NK-92 (cell line): ENCODE results near the gene MPRIP.
"Not testable (repeated sequence)": the region's sequence is repeated elsewhere in the genome, so short reads cannot be mapped to it uniquely, and the experiment has no call there.

Experiments used
- DNase-seq: peaks from one replicate; lab custom pipeline; 2025; ENCODE audit not compliant: unreplicated experiment; lab: John Stamatoyannopoulos, UW

MPRIP gene

DNA sequence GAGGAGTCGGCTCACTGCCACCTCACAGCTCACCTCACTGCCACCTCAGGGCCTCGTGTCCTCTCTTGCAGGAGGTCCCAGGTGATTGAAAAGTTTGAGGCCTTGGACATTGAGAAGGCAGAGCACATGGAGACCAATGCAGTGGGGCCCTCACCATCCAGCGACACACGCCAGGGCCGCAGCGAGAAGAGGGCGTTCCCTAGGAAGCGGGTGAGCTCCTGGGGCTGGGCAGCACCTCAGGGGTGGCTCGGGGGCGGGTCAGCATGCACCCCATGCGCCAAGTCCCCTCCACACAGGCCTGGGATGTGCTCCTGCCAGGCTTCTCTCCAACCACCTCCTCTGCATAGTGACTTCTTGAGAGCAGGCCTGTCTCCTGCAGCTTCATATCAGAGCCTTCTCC, 100.3 kb downstream of the MPRIP start:
- DNase-seq, result no peak

DNA sequence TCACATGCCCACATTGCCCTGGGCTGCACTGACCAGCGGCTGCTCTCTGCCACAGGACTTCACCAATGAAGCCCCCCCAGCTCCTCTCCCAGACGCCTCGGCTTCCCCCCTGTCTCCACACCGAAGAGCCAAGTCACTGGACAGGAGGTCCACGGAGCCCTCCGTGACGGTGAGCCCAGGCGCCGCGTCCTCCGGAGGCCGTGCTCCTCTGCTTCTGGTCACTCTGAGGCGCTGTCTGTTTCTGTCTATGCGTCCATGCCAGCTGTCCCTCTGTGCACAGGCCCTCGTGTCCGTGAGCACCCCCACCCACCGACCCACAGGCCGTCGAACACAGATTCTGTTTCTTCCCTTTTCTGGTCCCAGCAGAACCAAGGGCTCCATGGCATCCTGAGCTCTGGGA, 101.2 kb downstream of the MPRIP start:
- no peak for DNase-seq

DNA sequence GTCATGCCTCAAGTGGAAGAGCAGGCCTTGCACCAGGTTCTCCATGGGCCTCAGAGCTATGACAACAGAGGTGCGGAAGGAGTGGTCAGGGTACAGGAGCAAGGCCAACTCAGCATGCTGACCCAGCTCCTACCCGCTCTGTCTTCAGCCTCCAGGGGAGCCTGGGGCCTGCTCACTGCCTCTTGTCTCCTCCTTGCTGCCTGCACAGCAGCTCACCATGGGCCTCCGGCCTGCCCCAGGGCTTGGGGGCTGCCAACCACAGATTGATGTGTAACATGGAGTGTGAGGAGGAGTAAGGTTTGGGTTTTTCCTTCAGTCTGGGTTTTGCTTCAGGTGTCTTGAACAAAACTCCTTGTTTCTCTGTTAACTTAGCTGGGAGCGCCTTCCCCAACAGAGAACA, 101.8 kb downstream of the MPRIP start:
- no peak for DNase-seq

GRCh38 chr17:17144916-17145665, 102.8 kb downstream of the MPRIP start:
- DNase-seq, result no peak

GRCh38 chr17:17146786-17147406, 104.6 kb downstream of the MPRIP start:
- DNase-seq, result no peak

DNA sequence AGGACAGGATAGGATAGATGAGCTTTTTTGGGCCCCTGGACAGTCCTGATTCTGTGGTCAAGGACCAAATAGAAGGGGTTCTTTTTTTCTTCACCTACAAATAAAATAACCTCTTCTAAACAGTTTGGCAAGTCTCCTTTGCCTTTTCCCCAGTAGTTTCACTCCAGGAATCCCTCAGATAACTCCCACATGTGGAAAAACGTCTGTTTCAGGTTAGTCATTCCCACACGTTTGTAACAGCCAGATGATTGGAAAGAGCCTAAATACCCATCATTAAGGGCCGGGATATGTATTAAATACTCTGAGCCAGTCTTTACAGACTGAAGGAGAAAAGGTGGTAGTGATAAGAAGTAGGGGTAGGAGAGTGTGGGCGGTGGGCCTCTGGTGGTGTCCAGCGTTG, 105.6 kb downstream of the MPRIP start:
- no peak for DNase-seq

DNA sequence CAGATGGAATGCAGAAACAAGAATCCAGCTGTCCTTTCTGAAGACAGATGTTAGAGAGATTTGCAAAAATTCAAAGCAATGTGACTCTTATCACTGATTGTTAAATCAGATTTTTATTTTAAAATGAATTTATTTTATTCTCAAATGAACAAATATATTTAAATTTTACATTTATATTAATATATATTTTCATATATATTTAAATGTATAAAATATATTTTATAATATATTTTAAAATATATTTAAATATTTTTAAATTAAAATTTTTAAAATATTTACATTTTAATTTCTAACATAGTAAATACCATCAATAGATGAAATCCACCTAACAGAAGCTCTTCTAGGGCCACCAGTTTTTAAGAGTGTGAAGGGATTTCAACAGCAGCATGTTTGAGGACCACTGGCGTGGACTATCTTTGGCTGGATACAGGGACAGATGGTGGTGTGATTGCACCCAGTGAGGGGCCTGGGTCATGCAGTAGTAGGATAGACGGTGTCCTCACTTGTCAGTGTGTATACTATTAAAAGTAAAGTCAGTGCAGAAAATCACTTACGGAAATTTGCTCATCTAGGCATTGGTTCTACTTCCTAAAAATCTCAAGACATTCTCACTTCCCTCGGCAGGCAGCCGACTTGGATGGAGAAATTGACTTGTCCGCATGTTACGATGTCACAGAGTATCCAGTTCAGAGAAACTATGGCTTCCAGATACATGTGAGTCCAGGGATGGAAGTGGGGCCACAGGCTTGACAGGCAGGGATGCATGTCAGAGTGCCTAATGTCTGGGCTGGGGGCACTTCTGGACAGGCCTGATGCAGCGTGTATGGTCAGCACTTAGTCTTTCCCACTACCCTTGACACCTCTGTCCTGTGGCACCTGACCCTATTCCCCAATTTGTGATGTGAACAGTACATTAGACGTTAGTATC, 107.5 kb downstream of the MPRIP start:
- DNase-seq, result no peak

- DNase-seq, result no peak
These were observed 108.2 kb downstream of the MPRIP start for GRCh38 chr17:17150448-17150800.

DNA sequence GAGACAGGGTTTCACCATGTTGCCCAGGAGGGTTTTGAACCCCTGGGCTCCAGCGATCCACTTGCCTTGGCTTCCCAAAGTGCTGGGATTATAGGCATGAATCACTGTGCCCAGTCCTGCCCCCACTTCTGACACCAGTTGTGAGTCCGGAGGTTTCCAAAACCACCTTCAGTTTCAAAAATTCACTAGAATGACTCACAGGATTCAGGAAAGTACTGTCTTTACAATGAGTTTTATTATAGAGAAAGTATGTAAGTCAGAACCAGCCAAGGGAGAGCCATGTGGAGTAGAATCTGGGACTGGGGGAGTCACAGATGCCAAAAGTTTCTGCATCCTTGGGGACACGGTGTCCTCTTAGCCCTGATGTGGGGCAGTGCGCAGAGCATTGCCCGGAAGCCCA, 108.8 kb downstream of the MPRIP start:
- DNase-seq, result no peak

DNA sequence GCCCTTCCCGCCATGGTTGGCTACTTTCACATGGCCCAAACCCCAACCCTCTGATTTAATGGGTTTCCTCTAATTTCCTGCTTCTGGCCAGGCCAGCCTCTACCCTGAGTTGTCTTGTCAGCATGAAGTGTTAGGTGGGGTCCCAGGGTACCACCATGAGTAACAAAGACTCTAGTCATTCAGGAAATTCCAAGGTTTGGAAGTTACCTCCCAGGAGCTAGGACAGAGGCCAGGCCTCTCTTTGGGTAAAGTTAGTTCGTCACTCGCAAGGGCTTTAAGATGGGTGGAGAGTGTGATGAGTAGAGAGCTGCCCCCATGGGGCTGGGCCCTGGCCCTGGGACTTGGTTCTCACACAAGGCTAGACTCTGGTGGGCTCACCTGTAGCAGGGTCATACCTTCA, 109.3 kb downstream of the MPRIP start:
- DNase-seq, result no peak

DNA sequence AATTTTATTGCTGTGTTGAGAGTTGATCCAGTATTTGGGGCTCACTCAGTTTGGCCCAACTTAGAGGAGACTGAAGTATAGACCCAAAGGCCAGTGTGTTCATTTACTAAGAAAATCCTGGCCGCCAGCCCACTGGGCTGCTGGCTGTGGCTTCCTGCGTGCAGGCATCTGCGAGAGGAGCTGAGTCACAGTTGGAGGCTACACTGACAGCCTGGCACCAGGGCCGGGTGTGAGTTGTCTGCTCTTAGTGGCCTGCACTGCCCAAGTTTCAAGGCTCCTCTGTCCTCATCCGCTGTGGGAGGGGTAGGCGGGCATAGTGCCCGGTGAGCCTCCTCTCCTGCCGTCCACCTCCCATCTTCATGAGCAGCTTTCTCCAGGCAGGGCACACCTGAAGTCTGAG, 109.7 kb downstream of the MPRIP start:
- no peak for DNase-seq

DNA sequence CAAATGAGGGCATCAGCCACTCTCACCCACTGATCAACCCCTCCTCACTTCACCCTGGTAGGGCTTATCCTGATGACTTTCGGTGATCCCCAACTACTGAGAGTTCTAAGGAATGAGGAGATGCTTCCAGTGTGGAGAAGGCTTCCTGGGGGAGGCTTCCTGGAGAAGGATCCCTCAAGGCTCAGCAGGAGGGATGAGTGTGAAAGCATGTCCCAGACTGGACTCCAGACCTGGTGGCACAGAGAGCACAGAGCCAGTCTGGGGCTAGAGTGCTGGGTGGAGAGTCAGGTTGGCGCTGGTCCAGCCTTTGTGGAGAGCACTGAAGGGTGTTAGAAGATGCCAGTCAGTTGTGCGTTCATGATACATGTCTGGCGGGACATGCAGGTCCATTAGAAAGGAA, 110.1 kb downstream of the MPRIP start:
- no peak for DNase-seq

DNA sequence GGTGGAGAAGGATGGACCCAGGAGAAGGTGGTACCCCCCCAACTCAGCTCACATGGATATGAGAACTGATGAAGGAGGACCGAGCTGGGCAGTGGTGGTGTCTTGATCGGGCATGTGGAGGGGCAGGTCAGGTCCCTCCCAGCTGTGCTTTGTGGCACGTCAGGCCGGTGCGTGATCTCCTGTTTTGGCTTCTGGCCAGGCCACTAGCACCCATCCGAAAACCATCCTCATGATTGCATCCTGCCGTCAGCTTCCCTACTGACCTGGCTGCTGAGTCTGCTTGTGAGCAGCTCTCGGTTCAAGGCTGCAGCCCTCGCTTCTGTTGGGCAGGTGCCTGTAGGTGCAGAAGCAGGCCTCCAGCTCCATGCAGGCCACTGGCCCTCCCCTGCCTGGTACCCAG, 110.8 kb downstream of the MPRIP start:
- no peak for DNase-seq

- no peak for DNase-seq
These were observed 111.5 kb downstream of the MPRIP start for GRCh38 chr17:17153709-17154108.

- no peak for DNase-seq
These were observed 112.3 kb downstream of the MPRIP start for GRCh38 chr17:17154556-17154955.

DNA sequence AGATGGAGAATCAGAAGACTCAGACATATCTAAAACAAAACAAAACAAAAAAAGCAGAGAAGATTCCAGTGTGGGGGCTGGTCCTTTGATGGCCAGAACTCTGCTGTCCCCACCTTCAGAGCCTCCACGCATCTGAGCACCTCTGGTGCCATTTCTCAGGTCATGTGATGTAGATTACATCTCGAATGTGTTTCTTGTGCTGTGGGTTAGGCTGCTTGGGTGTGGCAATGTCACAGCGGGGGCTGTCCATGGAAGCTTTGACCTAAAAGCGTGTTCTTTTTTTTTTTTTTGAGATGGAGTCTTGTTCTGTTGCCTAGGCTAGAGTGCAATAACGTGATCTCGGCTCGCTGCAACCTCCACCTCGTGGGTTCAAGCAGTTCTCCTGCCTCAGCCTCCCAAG, 112.7 kb downstream of the MPRIP start:
- no peak for DNase-seq

GRCh38 chr17:17155568-17155967, 113.3 kb downstream of the MPRIP start:
- DNase-seq, result no peak

GRCh38 chr17:17156107-17156506, 113.8 kb downstream of the MPRIP start:
- DNase-seq, result no peak

- DNase-seq, result no peak
These were observed 114.3 kb downstream of the MPRIP start for GRCh38 chr17:17156511-17156910.

- no peak for DNase-seq
These were observed 114.8 kb downstream of the MPRIP start for GRCh38 chr17:17157041-17157440.

- not testable (repeated sequence) for DNase-seq
These were observed 116.2 kb downstream of the MPRIP start for GRCh38 chr17:17158506-17158905.

DNA sequence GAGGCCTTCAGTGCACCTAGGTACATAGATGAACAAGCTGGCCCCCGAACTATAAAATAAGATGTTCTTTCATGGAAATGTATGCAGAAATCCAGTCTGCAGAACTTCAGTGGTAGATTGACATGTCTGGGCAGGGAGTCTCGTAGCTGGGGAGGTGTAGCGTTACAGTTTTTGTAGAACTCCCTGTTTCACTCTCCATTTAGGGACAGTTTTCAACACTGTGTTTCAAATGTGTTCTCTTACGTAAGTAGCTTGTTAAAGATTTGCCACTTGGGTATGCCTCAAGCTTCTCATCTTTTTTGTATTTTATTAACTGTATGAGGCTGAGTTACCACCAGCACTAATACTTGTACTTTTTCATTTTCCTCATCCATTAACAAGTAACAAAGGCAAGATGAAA, 117.3 kb downstream of the MPRIP start:
- no peak for DNase-seq
